ENCODE results near the gene AUTS2.
A peak's percentile ranks its signal among the peaks of the same experiment; 100 is the strongest.

Gene AUTS2

GRCh38 chr7:69732203-69732602 is 133.9 kb downstream of the AUTS2 start:
- Histone ChIP-seq H3K9me3 (ENCODE audit: severe bottlenecking) (no peaks in the 10 kb centered on the region), H3K27ac (no peak overlapping the region), H3K27me3 (ENCODE audit: insufficient read depth, low read depth, severe bottlenecking) (no peaks in the 10 kb centered on the region), H3K36me3 (no peaks in the 10 kb centered on the region), H3K4me3 (ENCODE audit: low read depth, low read length) (no peak overlapping the region)
- no peak for TF ChIP-seq CTCF (IDR thresholded peaks at IDR 0.05; ENCODE audit: low read depth, low read length)
- DNase-seq, result no peak

- no peaks in the 10 kb centered on the region for H3K27me3 ChIP-seq (ENCODE audit: insufficient read depth, low read depth, severe bottlenecking)
- TF ChIP-seq CTCF (IDR thresholded peaks at IDR 0.05; ENCODE audit: low read depth, low read length), result no peak
- H3K4me3 ChIP-seq (ENCODE audit: low read depth, low read length), result no peak overlapping the region
- no peaks in the 10 kb centered on the region for H3K9me3 ChIP-seq (ENCODE audit: severe bottlenecking)
- H3K27ac ChIP-seq, result no peak overlapping the region
- H3K36me3 ChIP-seq, result no peaks in the 10 kb centered on the region
- DNase-seq, result peak; percentile 21
These were observed 137.3 kb downstream of the AUTS2 start for GRCh38 chr7:69735582-69735981.

GRCh38 chr7:69736126-69736810 is 138.0 kb downstream of the AUTS2 start:
- Histone ChIP-seq H3K4me3 (ENCODE audit: low read depth, low read length) (no peak overlapping the region), H3K27me3 (ENCODE audit: insufficient read depth, low read depth, severe bottlenecking) (no peaks in the 10 kb centered on the region), H3K36me3 (no peaks in the 10 kb centered on the region), H3K9me3 (ENCODE audit: severe bottlenecking) (no peaks in the 10 kb centered on the region), H3K27ac (no peak overlapping the region)
- no peak for TF ChIP-seq CTCF (IDR thresholded peaks at IDR 0.05; ENCODE audit: low read depth, low read length)
- DNase-seq, result peak; percentile 66

GRCh38 chr7:69738396-69738951 is 140.2 kb downstream of the AUTS2 start:
- Histone ChIP-seq H3K4me3 (ENCODE audit: low read depth, low read length) (no peak overlapping the region), H3K9me3 (ENCODE audit: severe bottlenecking) (no peaks in the 10 kb centered on the region), H3K27ac (no peak overlapping the region; the same call in 1 of the 2 replicates), H3K27me3 (ENCODE audit: insufficient read depth, low read depth, severe bottlenecking) (no peaks in the 10 kb centered on the region), H3K36me3 (no peaks in the 10 kb centered on the region)
- peak; percentile 88 for DNase-seq
- TF ChIP-seq CTCF (IDR thresholded peaks at IDR 0.05; ENCODE audit: low read depth, low read length), result no peak

GRCh38 chr7:69739190-69739589 is 140.9 kb downstream of the AUTS2 start:
- H3K27ac ChIP-seq, result no peak overlapping the region; the same call in 1 of the 2 replicates
- no peaks in the 10 kb centered on the region for H3K9me3 ChIP-seq (ENCODE audit: severe bottlenecking)
- DNase-seq, result no peak
- H3K36me3 ChIP-seq, result no peaks in the 10 kb centered on the region
- H3K27me3 ChIP-seq (ENCODE audit: insufficient read depth, low read depth, severe bottlenecking), result no peaks in the 10 kb centered on the region
- TF ChIP-seq CTCF (IDR thresholded peaks at IDR 0.05; ENCODE audit: low read depth, low read length), result no peak
- no peak overlapping the region for H3K4me3 ChIP-seq (ENCODE audit: low read depth, low read length)
